ENCODE data around the gene TRIM67.
"Not testable (repeated sequence)": the region's sequence is repeated elsewhere in the genome, so short reads cannot be mapped to it uniquely, and the experiment has no call there.

Gene TRIM67

DNA sequence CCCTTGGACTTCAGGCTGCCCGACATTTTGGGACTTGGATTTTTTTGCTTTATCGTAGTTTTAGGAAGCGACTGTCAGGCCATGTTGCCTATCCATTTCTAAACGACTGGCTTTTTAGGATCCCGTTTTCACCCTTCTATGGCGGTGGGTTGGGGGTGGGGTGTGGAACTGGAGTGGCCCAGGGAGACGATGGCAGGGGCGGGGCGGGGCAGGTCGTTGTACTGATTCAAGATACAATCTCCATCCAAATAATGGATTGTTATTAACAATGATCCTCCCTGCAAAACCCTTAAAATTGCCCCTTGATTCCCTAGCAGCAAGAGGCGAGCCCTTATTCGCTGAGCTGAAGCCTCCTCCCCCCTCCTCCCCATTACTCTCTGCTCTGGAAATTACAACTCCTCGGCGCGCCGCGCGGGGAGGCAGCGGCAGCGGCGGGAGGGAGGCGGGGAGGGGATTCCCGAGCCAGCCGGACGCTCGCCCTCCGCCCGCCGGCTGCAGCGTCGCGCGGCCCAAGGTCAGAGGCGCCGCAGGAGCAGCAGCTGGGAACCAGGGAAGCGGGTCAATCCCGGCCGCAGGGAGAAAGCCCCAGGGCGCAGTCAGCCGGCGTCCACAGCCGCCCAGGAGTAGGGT lies at the start of gene TRIM67:
Gene TRIM67 (plus strand): TSS at position 392 of the 630 bp plus-strand sequence. CDS start 912 bp downstream, outside the sequence.
- no peak for DNase-seq (ENCODE audit: low read depth in 2 of 2)

DNA sequence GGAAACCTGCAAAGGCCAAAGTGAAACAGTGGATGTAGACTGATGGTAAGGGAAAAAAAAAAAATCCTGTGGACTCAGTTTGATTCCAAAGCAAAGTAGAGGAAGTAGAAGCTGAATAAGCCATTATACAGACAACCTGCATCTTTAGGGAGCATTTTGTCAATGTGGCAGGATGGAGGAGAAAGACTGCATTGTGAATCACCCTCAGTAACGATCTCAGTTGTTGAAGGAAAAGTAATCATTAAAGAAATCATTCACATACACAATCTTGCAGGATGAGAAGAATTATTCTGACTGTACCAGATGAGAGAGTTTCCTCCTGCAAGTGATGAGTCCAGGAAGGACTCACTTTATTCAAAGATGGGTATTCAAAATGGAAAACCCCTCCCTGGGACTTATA lies 45.1 kb upstream of the TRIM67 start:
- no peak for DNase-seq (ENCODE audit: low read depth in 2 of 2)

DNA sequence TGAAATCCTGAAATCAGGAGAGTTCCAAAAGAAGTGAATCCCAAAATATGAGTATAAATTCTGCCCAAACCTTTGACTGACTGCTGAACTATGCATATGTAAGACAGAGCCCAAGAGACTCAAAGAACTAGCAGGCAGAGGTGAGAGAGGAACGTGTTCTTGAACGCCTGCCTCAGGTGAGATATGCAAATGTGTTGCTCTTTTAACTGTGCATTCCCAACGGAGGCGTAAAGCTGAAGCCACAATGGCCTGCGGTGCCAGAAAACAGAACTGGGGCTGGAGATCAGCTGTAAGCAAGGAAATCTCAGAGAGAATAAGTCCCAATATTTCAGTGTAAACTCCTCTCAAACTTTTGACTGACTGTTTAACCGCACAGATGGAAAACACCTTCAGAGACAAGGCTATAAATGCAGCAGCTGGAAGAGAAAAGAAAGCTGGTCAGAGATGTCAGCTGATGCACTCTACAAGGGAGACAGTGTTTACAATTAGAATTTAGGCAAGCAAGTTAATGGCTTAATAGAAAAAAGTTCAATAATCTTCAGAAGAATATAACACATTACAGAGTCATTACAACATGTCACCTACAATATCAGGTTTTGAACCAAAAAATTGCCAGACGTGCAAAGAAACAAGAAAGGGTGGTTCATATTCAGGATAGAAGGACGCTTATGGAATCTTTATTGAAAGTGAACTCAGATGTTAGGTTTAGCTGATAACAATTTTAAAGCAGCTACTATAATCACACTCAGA lies 43.0 kb upstream of the TRIM67 start:
- no peak for DNase-seq (ENCODE audit: low read depth in 2 of 2)

DNA sequence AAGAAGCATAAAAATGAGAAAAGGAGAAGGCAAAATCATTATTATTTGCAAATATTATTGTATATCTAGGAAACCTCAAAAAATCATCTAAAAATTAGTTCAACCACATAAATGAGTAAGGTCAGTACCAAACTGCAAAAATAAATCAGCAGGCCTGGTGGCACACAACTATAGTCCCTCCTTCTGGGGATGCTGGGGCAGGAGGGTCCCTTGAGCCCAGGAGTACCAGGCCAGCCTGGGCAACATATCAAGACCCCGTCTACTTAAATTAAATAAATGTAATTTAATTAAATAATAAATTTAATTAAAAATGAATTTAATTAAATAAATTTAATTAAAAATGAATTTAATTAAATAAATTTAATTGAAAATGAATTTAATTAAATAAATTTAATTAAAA lies 40.3 kb upstream of the TRIM67 start:
- no peak for DNase-seq (ENCODE audit: low read depth in 2 of 2)

DNA sequence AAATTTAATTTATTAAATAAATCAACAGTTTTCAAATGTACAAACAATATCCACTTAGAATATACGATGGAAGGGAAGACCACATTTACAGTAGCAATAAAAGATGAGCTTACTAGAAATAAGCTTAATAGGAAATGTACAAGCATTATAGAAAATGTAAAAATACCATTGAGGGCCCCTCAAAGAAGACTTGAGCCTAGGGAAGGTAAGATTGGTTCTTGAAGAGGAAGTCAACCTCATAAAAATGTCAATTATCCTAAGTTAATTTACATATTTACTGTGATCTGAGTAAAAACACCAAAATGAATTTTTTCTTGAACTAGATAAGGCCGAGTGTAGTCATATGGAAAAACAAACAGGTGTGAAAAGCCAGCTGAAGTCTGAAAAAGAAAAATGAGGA lies 39.7 kb upstream of the TRIM67 start:
- no peak for DNase-seq (ENCODE audit: low read depth in 2 of 2)

DNA sequence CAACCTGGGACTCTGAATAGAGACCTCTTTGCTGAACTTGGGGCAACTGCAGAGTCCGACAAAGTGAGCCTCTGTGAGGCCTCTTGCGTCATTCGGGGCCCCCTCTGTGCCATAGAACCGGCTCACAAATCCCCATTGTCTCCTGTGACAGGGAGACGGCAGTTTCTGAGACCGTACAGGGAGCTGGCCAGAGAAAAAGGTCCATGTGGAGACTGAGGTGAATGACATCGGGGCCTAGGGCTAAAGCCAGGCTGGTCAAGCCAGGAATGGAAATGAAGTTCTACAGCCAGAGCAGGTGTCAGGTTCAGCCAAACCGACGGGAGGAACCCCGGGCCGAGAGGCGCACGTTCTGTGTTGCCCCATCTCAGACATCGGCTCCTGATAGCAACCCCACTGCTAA lies 37.1 kb upstream of the TRIM67 start:
- no peak for DNase-seq (ENCODE audit: low read depth in 2 of 2)

DNA sequence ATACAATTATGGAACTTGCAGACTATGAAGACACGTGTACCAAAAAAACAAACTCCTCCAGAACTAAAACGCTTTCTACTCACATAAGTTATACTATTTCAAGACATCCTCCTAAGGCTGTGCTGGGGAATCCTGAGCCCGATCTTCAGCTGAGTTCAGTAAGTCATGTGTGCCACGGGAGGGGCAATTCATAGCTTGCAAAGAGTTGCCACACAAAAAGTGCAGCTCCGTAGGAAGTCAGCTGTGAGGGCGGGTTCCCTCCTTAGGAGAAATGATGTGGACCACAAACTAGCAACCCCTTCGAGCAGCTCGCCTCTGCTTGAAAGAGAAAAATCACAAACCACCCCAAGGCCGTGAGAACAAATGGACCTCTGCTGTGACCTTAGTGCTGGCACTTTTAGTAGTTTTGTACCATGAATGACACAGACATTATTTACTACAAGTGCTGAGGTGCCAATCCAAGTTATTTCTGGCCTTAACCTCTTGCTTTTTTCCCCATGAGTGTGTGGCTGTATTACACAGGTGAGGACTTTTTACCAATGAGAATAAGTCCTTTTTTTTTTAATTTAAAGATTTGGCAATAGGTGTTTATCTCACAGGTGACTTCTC lies 35.8 kb upstream of the TRIM67 start:
- DNase-seq (ENCODE audit: low read depth in 2 of 2): no peak

DNA sequence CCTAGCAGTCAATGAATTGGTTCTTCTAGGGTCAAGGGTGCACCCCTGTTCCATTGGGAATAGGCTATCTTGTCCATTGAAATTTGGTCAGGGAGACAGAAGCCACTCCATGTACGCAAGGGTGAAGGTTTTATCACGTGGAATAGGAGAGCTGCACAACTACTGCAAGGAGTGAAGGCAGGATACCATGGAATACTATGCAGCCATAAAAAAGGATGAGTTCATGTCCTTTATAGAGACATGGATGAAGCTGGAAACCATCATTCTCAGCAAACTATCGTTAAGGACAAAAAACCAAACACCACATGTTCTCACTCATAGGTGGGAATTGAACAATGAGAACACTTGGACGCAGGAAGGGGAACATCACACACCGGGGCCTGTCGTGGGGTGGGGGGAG lies 34.8 kb upstream of the TRIM67 start:
- not testable (repeated sequence) for DNase-seq (ENCODE audit: low read depth in 2 of 2)

DNA sequence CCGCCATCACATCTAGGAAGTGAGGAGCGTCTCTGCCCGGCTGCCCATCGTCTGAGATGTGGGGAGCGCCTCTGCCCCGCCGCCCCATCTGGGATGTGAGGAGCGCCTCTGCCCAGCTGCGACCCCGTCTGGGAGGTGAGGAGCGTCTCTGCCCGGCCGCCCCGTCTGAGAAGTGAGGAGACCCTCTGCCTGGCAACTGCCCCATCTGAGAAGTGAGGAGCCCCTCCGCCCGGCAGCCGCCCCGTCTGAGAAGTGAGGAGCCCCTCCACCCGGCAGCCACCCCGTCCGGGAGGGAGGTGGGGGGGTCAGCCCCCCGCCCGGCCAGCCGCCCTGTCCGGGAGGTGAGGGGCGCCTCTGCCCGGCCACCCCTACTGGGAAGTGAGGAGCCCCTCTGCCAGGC lies 33.4 kb upstream of the TRIM67 start:
- not testable (repeated sequence) for DNase-seq (ENCODE audit: low read depth in 2 of 2)

DNA sequence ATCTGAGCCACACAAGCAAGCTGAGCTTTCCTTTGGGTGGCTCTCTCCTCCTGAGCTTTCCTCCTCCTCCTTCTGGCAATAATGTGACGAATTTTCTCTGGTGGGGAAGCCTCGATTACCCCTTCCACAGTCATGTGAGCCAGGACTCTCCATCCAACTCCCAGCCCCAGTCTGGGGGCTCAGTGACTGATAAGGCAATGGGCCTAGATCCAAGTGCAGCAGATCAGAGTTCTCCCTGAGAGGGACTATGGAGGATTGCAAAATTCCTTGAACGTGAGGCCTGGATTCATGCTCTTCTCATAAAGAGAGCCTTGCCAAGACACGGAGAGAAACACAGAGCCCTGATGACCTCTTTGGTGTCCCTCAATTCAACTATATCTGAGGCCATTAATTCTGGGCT lies 31.3 kb upstream of the TRIM67 start:
- no peak for DNase-seq (ENCODE audit: low read depth in 2 of 2)

DNA sequence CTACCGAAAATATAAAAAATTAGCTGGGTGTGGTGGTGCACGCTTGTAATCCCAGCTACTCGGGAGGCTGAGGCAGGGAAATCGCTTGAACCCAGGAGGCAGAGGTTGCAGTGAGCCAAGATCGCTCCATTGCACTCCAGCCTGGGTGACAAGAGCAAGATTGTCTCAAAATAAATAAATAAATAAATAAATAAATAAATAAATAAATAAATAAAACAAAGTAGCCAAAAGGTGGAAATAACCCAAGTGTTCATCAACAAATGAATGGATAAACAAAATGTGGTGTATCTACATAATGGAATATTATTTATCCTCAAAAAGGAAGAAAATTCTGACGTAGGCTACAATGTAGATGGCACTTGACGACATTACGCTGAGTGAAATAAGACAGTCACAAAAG lies 29.3 kb upstream of the TRIM67 start:
- DNase-seq (ENCODE audit: low read depth in 2 of 2): not testable (repeated sequence)

DNA sequence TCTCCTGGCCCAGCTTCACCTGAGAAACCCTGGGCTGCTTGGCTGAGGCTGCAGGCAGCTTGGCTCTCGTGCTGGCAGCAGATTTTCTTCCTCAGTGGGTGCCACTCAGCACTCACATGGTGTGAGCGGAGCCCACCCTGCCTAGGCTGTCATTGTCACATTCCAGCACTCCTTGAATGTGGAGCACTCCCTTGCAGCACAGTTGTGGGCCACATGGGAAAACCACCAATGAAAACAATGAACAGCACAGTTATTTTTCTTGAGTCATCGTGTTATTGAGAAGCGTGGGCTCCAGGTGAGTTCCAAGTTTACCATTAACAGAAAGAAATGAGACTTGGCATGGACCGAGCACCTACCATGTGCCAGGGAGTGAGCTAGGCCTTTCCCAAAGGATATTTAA lies 27.2 kb upstream of the TRIM67 start:
- no peak for DNase-seq (ENCODE audit: low read depth in 2 of 2)

DNA sequence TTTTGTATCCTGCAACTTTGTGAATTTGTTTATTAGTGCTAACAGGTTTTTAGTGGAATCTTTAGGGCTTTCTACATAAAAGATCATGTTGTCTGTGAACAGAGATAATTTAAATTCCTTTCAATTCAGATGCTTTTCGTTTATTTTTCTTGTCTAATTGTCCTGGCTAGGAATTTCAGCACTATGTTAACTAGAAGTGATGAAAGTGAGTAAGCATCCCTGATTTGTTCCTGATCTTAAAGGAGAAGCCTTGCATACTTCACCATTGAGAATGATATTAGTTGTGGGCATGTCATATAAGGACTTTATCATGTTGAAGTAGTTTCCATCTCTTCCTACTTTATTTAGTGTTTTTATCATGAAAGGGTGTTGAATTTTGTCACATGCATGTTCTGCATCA lies 23.6 kb upstream of the TRIM67 start:
- no peak for DNase-seq (ENCODE audit: low read depth in 2 of 2)

DNA sequence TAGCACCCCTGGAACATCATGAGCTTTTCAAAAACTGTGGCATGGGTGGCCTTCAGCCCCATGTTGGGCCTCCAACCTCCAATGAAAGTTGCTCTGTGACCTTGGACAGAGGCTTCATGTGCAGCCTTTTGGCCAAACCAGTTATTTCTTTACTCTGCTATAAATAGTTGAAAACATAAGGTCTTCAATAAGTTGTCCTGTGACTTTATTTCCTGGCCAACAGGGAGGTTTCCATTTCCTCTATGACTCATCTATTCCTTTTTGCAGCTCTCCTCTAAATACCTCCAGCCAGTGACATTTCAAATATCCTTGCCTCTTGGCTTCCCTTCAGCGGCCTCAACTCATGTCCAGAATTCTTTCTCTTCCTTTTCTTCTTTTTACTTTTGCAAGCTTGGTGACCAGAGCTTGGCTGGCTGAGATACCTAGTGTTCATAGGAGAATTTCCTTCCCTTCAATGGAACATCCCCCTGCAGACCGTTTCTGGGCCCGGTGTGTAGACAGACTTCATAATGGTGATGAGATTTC lies 22.7 kb upstream of the TRIM67 start:
- no peak for DNase-seq (ENCODE audit: low read depth in 2 of 2)

DNA sequence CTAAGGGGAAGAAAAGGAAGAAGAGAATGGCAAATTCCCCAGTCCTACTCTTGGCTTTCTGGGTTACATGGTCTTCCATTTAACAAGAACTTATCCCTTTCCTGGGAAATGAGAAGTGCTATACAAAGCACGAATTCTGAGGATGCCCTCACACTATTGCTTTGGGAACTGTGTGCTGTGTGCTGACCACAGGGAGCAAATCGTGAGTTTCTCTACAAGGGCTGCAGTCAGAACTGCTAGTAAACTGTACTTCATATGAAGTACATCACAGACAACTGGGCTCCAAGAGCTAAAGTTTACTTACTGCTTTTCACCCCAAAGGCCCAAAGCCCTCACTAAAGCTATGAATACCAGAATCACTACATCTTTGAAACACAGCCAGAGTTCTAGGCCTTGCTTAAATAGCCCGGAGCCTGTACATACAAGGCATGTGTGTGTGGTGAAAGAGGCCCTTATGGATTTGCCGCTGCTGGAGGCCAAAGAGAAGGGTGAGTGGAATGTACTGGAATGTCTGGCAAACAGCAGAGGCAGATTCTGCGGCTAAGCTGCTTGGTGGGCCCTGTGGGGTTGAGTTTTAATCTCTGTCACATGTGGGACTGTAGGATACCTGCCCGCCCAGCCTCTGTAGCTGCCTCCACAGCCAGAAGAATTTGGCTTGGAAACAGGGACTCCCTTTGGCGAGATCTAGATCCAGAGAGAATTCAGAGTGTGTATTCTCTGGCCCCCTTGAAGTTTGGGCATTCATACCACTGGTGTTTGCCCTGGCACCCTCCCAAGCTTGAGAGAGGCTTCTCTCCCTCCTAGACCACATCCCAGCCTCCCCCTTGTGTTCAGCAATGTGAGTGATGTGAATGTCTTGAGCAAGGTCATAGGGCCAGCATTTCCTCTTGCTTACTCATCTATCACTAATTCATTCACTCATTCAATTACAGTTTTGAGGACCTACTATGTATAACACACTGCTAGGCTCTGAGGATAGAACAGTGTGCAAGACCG lies 21.9 kb upstream of the TRIM67 start:
- no peak for DNase-seq (ENCODE audit: low read depth in 2 of 2)

DNA sequence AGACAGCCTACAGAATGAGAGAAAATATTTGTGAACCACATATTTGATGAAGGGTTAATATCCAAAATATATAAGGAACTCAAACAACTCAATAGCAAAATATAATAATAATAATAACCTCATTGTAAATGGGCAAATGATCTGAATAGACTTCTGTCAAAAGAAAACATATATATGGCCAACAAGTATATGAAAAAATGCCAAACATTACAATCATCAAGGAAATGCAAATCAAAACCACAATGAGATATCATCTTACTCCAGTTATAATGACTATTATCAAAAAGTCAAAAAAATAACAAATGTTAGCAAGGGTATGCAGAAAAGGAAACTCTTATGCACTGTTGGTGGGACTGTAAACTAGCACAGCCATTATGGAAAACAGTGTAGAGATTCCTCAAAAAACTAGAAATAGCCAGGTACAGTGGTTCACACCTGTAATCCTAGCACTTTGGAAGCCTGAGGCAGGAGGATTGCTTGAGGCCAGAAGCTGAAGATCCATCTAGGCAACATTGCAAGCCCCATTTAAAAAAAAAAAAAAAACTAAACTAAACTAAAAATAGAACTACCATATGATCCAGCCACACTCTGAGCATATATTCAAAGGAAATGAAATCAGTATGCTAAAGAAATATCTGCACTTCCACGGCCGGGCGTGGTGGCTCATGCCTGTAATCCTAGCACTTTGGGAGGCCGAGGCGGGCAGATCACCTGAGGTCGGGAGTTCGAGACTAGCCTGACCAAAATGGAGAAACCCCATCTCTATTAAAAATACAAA lies 17.3 kb upstream of the TRIM67 start:
- no peak for DNase-seq (ENCODE audit: low read depth in 2 of 2)

DNA sequence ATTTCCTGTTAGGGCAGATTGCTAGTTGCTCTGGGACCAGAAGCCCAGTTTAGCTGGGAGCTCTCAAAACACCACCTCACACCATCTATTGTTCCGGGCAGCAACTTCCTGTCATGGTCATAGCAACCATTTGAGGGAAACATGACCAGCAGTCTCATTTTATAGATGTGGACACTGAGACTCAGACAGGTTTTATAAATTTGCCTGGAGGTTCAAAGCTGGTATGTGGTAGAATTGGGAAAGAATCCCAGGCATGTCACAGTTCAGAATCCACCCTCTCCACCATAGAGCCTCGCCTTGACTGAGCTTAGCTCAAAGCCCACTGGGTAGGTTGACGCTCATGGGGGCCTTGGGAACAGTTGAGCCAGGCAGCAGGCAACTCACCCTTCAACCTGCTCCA lies 14.0 kb upstream of the TRIM67 start:
- no peak for DNase-seq (ENCODE audit: low read depth in 2 of 2)

DNA sequence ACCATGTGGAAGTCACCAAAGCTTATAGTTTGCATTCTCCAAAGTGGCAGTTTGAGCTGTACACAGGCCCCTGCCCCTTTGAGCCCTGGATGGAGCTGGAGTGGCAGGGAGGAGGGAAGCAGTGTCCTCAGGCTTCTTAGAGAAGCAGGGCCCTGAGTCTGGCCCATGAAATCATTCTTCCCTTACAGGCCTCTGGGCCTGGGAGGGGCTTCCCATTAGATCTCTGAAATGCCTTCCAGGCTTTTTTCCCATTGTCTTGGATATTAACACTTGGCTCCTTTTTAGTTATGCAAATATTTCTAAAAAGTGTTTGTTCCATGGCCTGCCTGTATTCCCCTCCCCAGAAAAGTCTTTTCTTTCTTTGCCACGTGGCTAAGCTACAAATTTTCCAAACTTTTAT lies 10.0 kb upstream of the TRIM67 start:
- DNase-seq (ENCODE audit: low read depth in 2 of 2): no peak

DNA sequence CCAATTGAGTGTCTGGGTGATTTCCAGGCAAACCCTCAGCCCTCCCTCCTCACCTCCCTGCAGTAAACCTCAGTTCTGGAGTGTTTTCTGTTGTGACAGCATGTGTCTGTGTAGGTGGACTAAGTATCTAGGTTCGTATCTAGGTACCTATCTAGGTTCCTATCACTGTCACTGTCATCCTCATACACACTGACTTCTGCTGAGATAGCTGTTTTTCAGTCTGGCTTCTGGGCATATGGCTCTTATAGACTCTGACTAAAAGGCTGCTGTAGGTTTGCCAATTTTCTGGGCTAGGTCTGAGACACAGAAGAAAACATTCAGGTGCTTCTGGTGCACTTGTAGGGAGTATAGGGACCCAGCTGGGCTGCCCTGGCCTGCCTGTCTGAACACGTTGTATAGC lies 8.1 kb upstream of the TRIM67 start:
- no peak for DNase-seq (ENCODE audit: low read depth in 2 of 2)

DNA sequence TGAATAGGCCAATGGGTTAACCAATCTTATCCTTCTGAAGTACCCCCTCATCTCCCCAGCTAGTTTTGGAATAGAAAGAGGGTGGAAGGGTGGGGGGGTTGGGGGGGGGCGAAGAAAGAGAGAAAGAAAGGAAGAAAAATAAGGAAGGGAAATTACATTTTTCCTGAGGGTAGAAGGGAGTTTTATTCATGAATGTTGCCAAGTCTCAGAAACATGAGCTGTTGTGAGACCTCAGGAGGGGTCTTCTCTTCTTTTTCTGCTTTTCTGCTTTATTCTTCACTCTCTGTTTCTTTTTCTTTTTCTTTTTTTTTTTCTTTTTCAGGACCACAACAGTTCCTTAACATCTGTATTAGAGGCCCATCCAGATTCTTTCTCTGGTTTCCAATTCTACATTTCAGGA lies 6.0 kb upstream of the TRIM67 start:
- DNase-seq (ENCODE audit: low read depth in 2 of 2): no peak

DNA sequence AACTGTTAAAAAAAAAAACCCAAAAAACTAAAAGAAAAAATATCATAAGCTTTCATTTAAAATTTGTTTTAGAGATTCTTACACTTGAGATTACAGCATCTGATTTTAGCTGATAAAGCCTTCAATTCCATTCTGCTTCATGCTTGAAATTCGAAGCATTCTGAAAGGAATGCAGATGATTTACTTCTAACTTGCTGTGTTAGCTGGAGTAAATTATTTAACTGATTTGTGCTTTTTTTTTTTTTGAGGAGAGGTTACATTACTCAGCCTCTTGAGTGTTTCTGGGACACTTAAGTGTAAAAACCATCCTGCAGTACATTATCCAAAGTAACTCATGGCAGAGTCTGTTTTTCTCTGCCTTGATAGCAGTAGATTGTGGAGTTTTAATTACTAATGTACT lies 4.5 kb upstream of the TRIM67 start:
- DNase-seq (ENCODE audit: low read depth in 2 of 2): no peak
